HG02852 (cell line): ENCODE data around the gene LUC7L3.
"Not testable (repeated sequence)": the region's sequence is repeated elsewhere in the genome, so short reads cannot be mapped to it uniquely, and the experiment has no call there.

ENCODE experiments used
- ATAC-seq: cut with Tn5 transposase; IDR thresholded peaks from one replicate; pipeline ENCODE4 v1.9.1; 2021; ENCODE audit warnings: mild to moderate bottlenecking, moderate library complexity; ENCODE audit not compliant: unreplicated experiment

The LUC7L3 gene, protein sequence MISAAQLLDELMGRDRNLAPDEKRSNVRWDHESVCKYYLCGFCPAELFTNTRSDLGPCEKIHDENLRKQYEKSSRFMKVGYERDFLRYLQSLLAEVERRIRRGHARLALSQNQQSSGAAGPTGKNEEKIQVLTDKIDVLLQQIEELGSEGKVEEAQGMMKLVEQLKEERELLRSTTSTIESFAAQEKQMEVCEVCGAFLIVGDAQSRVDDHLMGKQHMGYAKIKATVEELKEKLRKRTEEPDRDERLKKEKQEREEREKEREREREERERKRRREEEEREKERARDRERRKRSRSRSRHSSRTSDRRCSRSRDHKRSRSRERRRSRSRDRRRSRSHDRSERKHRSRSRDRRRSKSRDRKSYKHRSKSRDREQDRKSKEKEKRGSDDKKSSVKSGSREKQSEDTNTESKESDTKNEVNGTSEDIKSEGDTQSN

GRCh38 chr17:50719144-50719923 lies at the start of gene LUC7L3:
LUC7L3 (plus strand) TSS chr17:50719603; CDS start chr17:50719733, 130 bp downstream.
- ATAC-seq: peak; percentile 89

- ATAC-seq: no peak
Measured at GRCh38 chr17:50672071-50672470, 47.3 kb upstream of the LUC7L3 start.

GRCh38 chr17:50672831-50673551 lies 46.4 kb upstream of the LUC7L3 start:
- ATAC-seq: no peak

GRCh38 chr17:50675190-50675589 lies 44.2 kb upstream of the LUC7L3 start:
- no peak for ATAC-seq

- no peak for ATAC-seq
Measured at GRCh38 chr17:50675627-50676026, 43.8 kb upstream of the LUC7L3 start.

DNA sequence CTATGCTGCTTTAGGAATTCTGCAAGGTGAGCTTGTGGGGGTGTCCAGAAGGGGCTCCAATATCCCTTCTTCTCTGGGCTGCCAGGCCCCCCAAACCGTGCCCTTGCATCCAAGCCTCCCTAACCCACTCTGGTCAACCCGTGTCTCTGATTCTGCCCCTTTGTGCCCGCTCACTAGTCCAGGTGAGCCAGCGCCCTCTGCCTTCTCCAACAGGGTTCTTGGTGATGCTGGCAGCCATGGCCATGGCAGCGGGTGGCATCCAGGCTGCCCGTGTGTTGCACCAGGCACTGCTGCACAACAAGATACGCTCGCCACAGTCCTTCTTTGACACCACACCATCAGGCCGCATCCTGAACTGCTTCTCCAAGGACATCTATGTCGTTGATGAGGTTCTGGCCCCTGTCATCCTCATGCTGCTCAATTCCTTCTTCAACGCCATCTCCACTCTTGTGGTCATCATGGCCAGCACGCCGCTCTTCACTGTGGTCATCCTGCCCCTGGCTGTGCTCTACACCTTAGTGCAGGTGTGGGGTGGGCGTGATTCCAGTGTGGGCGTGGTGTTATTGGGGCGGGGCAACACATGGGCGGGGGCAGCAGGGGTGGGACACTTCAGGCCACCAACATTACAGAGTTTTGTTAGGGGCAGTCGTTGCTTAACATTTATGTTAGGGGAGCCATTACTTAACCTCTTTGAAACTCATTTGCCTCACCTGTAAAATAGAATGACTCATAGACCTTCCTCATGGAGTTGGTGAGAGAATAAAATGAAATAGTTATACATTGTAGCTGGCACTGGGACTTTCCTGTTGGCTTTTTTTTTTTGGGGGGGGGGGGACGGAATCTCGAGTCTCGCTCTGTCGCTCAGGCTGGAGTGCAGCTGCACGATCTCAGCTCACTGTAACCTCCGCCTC lies 43.1 kb upstream of the LUC7L3 start:
- ATAC-seq: no peak

GRCh38 chr17:50677851-50678375 lies 41.5 kb upstream of the LUC7L3 start:
- no peak for ATAC-seq

- no peak for ATAC-seq
Measured at GRCh38 chr17:50679008-50679544, 40.3 kb upstream of the LUC7L3 start.

GRCh38 chr17:50680126-50680525 lies 39.3 kb upstream of the LUC7L3 start:
- no peak for ATAC-seq

DNA sequence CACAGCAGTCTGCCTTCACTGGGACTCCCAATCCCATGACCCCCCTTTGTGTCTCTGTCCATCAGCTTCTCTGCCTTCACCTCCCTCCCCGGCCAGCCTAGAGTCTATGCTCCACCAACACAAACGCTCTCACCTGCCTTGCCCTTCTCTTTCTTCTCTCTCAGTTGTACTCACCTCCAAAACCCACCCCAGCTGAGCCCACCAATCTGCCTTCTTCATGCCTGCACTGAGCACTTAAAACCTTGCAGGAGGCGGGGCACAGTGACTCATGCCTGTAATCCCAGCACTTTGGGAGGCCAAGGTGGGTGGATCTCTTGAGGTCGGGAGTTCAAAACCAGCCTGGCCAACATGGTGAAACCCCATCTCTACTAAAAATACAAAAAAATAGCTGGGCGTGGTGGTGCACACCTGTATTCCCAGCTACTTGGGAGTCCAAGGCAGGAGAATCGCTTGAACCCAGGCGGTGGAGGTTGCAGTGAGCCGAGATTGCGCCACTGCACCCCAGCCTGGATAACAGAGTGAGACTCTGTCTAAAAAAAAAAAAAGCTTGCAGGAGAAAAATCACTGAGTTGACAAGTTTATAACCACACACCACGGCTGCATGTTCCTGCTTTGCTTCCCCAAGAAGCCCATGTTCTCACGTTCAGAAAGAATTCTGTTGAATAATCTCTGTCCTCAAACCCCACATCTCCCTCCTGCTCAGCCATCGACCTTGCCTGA lies 38.7 kb upstream of the LUC7L3 start:
- not testable (repeated sequence) for ATAC-seq

- ATAC-seq: no peak
Measured at GRCh38 chr17:50681263-50682200, 37.9 kb upstream of the LUC7L3 start.

- ATAC-seq: no peak
Measured at GRCh38 chr17:50682441-50682840, 37.0 kb upstream of the LUC7L3 start.

GRCh38 chr17:50682938-50683337 lies 36.5 kb upstream of the LUC7L3 start:
- no peak for ATAC-seq

- no peak for ATAC-seq
Measured at GRCh38 chr17:50683434-50684287, 35.7 kb upstream of the LUC7L3 start.

DNA sequence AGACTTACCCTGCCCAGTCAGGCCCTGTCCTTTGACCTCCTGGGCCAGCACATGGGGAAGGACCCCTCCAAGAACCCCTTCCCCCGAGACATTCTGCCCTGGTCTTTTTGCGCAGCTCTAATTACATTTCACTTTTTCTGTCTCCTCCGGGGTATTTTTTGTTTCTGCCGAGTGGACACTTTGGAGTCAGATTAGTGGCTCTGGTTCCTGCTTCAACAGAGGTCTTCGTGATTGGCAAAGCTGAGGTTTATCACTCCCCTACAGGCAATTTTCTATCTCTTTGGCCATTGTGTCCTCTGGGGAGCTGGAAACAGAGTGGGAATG lies 35.2 kb upstream of the LUC7L3 start:
- no peak for ATAC-seq

DNA sequence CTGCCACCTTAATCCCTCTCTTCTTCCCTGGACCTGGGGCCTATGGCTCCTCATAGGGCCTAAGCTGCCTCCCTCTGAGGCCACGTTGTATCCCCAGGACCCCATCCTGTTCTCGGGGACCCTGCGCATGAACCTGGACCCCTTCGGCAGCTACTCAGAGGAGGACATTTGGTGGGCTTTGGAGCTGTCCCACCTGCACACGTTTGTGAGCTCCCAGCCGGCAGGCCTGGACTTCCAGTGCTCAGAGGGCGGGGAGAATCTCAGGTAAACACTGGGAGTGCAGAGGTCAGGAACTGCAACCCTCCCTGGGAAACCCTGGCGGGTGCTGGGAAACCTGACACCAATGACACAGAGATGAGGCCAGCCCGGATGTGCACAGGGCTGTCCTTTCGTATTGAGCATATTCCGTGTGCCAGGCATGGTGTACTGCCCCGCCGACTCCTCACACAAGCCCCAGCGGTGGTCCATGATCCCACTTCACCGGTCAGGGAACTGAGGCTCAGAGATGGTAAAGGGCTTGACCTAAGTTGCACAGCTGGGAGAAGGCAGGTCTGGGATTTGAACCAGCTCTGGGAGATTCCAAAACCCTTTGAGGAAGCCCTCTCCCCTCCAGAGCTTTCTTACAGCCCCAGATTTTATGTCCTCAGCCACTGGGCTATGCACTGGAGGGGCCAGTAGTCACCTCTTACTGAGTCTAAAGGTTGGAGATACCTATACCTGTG lies 34.6 kb upstream of the LUC7L3 start:
- no peak for ATAC-seq

DNA sequence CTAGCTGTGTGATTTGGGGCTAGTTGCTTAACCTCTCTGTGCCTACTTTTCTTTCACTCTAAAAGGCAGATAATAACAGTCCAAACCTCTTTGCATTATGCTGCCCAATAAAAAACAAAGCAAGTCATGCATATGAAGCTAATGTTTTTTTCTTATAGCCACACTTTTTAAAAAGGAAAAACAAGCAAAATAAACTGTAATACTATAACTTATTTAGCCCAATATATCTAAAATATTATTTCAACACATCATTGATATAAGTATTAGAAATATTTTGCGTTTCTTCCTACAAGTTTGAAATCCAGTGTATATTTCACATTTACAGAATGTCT lies 34.1 kb upstream of the LUC7L3 start:
- no peak for ATAC-seq
